Epidermal melanocyte (primary cell): ENCODE results near the gene CD34.

Experiments
- DNase-seq: peaks from one replicate; pipeline ENCODE4 v3.0.0; 2011; ENCODE audit warnings: low spot score; ENCODE audit not compliant: insufficient read length

The CD34 gene

GRCh38 chr1:207856276-207857023 lies 54.5 kb downstream of the CD34 start:
- no peak for DNase-seq

- no peak for DNase-seq
Measured at GRCh38 chr1:207854001-207854400, 56.9 kb downstream of the CD34 start.

- DNase-seq: no peak
Measured at GRCh38 chr1:207853372-207853757, 57.6 kb downstream of the CD34 start.

- no peak for DNase-seq
Measured at GRCh38 chr1:207852576-207853371, 58.2 kb downstream of the CD34 start.

GRCh38 chr1:207851696-207852095 lies 59.2 kb downstream of the CD34 start:
- DNase-seq: no peak

GRCh38 chr1:207850621-207851407 lies 60.1 kb downstream of the CD34 start:
- DNase-seq: no peak

- DNase-seq: no peak
Measured at GRCh38 chr1:207849646-207850045, 61.3 kb downstream of the CD34 start.

GRCh38 chr1:207849016-207849415 lies 61.9 kb downstream of the CD34 start:
- DNase-seq: no peak

GRCh38 chr1:207848234-207848633 lies 62.7 kb downstream of the CD34 start:
- no peak for DNase-seq

- no peak for DNase-seq
Measured at GRCh38 chr1:207847116-207847515, 63.8 kb downstream of the CD34 start.

- DNase-seq: peak; percentile 80
Measured at GRCh38 chr1:207845109-207845508, 65.8 kb downstream of the CD34 start.

- no peak for DNase-seq
Measured at GRCh38 chr1:207844371-207844770, 66.6 kb downstream of the CD34 start.

GRCh38 chr1:207842506-207842905 lies 68.4 kb downstream of the CD34 start:
- DNase-seq: no peak

GRCh38 chr1:207841901-207842300 lies 69.0 kb downstream of the CD34 start:
- DNase-seq: no peak

GRCh38 chr1:207841293-207841692 lies 69.6 kb downstream of the CD34 start:
- DNase-seq: no peak

GRCh38 chr1:207840380-207840779 lies 70.5 kb downstream of the CD34 start:
- DNase-seq: no peak

GRCh38 chr1:207839083-207839413 lies 71.9 kb downstream of the CD34 start:
- DNase-seq: no peak

- DNase-seq: no peak
Measured at GRCh38 chr1:207838156-207839082, 72.5 kb downstream of the CD34 start.

- no peak for DNase-seq
Measured at GRCh38 chr1:207837673-207838072, 73.3 kb downstream of the CD34 start.

GRCh38 chr1:207836591-207837347 lies 74.2 kb downstream of the CD34 start:
- DNase-seq: no peak
